Measurements from ENCODE around the gene TMTC2.

The TMTC2 gene

DNA sequence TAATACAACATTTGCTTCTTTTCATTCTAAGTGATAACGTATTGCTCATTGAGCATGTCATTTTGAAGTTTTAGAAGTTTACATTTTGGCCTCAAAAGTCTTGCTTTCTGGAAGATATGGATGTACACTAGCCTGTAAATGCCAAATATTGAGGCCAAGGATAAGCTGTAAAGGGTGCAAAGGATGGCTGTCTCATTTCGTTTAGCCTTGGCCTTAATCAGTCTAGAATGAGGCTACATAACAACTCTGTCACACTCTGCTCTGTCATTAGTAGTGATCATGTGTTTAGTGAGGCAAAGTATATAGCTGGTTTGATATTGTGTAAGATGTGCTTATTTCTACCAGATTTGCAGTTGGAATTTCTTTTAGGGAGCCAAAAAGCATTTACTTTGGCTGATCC lies 344.5 kb downstream of the TMTC2 start:
- TF ChIP-seq, protein P1, sequence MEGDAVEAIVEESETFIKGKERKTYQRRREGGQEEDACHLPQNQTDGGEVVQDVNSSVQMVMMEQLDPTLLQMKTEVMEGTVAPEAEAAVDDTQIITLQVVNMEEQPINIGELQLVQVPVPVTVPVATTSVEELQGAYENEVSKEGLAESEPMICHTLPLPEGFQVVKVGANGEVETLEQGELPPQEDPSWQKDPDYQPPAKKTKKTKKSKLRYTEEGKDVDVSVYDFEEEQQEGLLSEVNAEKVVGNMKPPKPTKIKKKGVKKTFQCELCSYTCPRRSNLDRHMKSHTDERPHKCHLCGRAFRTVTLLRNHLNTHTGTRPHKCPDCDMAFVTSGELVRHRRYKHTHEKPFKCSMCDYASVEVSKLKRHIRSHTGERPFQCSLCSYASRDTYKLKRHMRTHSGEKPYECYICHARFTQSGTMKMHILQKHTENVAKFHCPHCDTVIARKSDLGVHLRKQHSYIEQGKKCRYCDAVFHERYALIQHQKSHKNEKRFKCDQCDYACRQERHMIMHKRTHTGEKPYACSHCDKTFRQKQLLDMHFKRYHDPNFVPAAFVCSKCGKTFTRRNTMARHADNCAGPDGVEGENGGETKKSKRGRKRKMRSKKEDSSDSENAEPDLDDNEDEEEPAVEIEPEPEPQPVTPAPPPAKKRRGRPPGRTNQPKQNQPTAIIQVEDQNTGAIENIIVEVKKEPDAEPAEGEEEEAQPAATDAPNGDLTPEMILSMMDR (IDR thresholded peaks at IDR 0.05), result no peak
- Histone ChIP-seq H3K27ac (no peak overlapping the region), H3K4me3 (no peak overlapping the region)
- no peak for DNase-seq (ENCODE audit: low spot score)

DNA sequence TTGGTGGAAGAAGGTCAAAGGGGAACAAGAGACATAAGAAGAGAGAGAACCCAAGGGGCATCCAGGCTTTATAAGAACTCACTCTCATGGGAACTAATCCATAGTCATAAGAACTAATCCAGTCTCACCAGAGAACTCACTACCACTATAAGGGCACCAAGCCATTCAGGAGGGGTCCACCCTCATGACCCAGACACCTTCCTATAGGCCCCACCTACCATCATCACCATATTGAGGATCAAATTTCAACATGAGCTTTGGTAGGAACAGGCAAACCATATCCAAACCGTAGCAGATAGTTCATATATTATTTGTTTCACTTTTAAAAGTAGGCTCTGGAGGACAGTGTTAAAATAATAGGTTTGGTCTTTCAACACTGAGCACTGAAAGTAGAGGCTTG lies 350.1 kb downstream of the TMTC2 start:
- H3K4me3 ChIP-seq, result no peak overlapping the region
- H3K27ac ChIP-seq, result no peak overlapping the region
- no peak for DNase-seq (ENCODE audit: low spot score)
- TF ChIP-seq, protein P1 (IDR thresholded peaks at IDR 0.05), result no peak

DNA sequence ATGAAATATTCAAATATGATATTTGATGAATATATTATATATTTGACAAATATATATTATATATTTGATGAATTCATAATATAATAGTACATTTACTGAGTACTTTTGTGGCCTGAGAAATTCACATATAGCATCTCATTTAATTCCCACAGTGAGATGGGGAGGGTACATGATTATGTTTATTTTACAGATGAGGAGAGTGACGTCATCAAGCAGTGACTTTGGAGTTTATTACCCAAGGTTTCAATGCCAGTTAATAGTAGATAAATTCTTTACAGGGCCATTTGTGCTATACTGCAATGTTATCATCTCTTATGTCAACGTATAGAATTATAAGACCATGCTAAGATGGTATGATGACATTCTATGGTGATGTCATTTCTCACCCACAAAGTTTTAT lies 352.7 kb downstream of the TMTC2 start:
- TF ChIP-seq, protein P1 (IDR thresholded peaks at IDR 0.05), result no peak
- Histone ChIP-seq H3K27ac (no peak overlapping the region), H3K4me3 (no peak overlapping the region)
- DNase-seq (ENCODE audit: low spot score), result no peak

DNA sequence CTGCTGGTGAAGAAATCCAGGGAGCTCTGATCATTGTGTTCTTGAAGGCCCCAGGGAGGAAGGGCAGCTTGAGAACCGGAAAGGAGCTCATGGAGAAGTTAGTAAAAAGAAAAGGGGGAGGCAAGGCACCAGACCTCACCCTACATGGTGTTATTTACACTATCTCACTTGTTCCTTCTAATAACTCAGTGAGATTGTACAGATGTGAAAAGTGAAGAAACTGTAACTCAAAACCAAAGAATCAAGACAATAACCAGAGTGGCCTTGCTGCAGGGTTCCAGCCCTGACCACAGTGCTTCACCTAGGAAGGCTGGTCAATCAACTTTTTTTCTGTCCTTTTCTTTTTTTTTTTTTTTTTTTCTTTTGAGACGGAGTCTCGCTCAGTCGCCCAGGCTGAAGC lies 353.6 kb downstream of the TMTC2 start:
- Histone ChIP-seq H3K4me3 (no peak overlapping the region), H3K27ac (no peak overlapping the region)
- no peak for DNase-seq (ENCODE audit: low spot score)
- TF ChIP-seq, protein P1 (IDR thresholded peaks at IDR 0.05), result no peak

DNA sequence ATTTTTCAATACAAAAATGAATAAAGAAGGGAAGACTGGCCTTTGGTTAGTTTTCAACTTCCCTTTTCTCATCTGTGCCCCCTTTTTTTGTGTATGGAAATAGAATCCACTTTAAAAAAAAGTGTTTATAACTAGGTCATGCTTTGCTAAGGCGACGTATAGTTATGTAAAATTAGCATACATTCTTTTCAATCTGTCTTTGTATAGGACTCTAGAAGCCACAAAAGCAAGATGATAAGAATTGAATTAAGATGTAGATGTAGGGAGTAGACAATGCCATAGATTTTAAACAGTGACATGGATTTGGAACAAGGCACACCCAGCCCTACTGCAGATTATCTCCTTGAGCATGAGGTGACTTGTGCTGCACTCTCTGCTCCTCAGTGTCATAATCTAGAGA lies 354.3 kb downstream of the TMTC2 start:
- no peak for DNase-seq (ENCODE audit: low spot score)
- Histone ChIP-seq H3K27ac (no peak overlapping the region), H3K4me3 (no peak overlapping the region)
- TF ChIP-seq, protein P1 (IDR thresholded peaks at IDR 0.05), result no peak

DNA sequence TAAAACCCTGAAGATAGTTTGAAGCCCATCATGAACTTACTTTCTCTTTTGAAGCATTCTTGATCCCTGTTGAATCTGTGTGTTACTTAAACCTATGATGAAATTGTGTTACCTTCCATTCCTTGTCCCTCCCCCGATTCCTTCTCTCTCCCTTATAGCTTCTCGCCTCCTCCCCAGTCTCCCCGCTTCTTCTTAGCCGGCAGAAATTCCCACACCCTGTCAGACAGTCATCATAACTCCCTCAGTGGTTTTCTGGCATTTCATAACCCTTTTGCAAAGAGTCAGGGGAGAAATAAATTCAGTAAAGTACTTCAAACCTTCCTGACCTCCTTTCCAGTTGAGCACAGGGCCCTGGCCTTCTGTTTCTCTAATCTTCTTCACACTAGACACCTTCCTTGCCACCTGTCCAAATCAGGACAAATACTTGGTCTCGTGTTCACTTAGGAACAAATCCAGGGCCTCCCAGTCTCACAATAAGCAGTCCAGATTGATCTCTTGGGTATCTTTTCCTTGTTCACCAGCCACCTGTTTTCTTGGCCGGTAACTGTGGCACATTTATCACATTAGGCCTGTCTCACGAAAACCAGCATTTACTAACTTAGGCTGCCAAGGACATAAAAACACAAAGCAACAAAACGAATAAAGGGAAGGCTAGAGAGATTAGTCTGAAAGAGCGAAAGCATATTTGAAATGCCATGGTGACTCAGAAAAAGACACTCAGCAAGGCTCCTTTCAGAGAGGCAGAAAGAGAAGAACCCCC lies 355.9 kb downstream of the TMTC2 start:
- Histone ChIP-seq H3K27ac (no peak overlapping the region), H3K4me3 (no peak overlapping the region)
- no peak for DNase-seq (ENCODE audit: low spot score)
- TF ChIP-seq, protein P1 (IDR thresholded peaks at IDR 0.05), result no peak

DNA sequence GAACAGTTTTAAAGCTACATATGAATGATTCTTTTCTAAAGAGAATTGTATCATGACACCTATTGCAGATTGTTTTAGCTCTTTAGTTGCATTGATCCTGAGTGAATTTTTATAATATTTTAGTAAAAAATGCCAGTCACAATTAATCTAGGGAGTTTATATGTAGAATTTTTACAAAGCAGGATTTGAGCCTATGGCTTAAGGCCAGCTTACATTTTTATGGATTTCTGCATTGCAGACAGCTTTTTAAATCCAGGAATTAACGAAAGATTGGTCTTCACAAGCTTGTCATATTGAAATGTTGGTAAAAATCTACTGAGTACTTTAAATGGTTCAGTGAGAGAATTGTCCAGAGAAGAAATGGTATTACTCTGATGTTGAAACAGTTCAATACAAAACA lies 358.0 kb downstream of the TMTC2 start:
- H3K27ac ChIP-seq, result no peak overlapping the region

More for the DNA sequence above, 358.0 kb downstream of the TMTC2 start:
- TF ChIP-seq, protein P1 (IDR thresholded peaks at IDR 0.05), result no peak
- no peak overlapping the region for H3K4me3 ChIP-seq
- DNase-seq (ENCODE audit: low spot score), result no peak

All from coronary artery (tissue), 2 donors.